ENCODE results near the gene FANCC.
"Not testable (repeated sequence)": the region's sequence is repeated elsewhere in the genome, so short reads cannot be mapped to it uniquely, and the experiment has no call there.

Gene FANCC

DNA sequence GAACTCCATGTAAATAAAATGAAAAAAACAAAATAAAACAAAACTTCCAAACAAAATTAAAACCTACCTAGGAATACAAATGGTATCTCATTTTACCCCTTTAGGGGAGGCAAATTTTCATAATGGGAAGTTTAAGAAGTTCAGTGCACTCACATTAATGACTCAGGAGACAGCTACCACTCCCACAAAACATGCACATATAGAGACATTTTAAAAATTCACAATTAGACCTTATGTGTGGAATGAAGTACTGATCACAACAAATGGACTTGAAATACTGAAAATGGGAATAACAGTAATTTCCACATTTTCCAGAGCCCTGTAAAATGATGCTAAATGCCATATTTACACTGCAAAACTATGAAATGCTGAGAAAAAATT is 91.8 kb downstream of the FANCC start:
- no peak for DNase-seq

DNA sequence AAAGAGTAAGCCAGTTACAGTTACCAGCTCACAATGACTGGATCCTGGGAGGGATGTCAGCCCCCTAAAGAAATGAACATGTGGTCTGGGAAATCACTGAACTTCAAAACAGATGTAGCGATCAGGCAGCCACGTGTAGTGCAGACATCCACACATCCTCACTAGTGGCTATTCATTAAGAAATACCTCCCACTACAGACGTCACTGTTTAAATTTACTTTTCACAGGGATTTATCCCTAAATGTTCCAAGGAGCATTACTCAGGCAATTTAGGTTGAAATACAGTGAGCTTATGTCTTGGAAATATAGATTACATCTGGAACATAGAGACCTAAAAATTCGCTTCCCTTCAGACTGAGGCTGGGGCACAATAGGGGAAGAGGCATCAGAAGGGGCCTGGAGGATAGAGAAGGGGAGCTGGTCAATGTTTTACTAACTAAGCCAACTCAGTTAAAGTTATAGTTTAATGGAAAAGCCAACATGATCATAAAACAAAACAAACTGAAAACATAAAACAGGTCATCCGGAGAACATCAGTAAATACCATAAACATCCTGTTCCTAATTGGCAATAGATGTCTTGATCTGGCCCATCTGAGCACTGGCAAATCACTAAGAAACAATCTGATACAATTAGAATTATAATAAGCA is 92.3 kb downstream of the FANCC start:
- DNase-seq = no peak

DNA sequence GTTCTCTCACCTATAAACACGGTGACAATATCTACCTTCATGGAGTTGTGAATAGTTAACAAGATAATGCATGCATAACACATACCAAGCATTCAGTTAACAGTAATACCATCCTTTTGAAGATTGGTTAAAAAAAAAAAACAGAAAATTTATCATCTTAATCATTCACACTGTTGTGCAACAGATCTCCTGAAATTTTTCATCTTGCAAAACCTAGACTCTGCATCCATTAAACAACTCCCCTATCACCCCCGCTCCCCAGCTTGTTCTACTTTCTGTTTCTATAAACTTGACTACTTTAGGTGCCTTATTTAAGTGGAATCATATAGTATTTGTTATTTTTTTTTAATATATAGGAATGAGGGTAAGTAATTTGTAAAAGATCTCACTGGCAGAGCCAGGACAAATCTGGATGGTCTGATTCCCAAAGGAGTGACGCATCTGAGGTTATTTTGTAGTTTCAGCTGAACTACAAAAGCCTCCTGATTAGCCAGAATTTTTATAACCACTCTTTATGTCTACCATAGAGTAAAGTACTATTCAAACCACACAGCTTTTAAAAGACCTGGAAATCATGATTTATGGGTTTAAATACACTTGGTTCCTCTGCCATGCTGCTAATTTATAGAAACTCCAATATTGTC is 93.0 kb downstream of the FANCC start:
- DNase-seq = no peak

DNA sequence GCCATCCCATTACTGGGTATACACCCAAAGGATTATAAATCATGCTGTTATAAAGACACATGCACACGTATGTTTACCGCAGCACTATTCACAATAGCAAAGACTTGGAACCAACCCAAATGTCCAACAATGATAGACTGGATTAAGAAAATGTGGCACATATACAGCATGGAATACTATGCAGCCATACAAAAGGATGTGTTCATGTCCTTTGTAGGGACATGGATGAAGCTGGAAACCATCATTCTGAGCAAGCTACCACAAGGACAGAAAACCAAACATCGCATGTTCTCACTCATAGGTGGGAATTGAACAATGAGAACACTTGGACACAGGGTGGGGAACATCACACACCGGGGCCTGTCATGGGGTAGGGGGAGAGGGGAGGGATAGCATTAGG is 97.2 kb downstream of the FANCC start:
- DNase-seq = not testable (repeated sequence)

DNA sequence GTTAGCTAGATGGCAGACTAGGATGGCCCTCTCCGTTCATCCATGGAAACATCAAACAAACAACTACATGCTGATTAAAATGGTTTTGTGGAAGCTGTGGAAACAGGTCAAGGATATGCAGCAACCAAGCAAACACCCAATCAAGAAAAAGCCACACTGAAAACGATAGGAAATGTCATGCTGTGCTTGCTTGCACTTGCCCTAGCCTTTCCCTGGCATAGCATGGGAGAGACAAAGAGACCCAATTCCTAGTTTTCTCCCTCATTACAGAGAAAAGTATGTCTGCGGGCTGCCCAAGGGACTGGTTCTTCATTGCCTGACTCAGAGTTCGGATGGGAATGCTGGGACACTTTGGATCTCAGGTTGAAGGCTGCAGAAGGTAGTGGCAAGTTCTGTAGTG is 98.7 kb downstream of the FANCC start:
- no peak for DNase-seq

DNA sequence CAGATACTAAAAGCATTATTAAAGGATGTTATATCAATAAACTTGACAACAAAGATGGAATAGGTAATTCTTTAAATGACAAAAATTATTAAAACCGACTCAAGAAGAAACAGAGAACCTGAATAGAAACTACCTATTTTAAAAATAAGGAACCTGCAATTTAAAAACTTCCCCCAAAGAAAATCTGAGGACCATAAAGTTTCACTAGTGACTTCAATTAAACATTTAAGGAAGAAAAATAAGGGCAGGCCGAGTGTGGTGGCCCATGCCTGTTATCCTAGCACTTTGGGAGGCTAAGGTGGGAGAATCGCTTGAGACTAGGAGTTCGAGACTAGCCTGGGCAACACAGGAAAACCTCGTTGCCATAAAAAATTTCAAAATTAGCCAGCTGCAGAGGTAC is 99.6 kb downstream of the FANCC start:
- no peak for DNase-seq

DNA sequence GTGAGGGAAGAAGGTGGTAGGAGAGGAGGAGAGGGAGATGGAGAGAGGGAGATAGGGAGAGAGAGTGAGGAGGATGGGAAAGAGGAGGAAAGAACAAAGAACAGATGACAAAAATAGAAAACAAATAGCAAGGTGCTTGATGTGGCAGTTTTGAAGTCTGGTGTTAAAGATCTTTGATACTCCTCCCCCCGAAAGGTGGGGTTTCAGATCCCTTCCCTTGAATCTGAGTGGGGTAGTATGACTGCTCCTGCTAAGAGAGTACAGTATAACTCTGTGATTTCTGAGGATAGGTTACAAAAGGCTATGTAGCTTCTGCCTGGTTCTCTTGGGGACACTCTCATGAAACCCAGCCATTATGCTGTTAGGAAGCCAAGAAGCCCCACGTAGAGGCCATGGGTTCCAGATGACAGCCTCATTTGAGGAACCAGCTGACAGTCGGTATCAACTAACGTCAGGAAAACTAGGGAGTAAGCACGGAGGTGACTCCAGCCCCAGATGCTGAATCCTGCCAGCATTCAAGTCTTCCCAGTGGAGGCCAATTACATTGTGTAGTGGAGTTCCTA is 102.1 kb downstream of the FANCC start:
- DNase-seq = no peak

DNA sequence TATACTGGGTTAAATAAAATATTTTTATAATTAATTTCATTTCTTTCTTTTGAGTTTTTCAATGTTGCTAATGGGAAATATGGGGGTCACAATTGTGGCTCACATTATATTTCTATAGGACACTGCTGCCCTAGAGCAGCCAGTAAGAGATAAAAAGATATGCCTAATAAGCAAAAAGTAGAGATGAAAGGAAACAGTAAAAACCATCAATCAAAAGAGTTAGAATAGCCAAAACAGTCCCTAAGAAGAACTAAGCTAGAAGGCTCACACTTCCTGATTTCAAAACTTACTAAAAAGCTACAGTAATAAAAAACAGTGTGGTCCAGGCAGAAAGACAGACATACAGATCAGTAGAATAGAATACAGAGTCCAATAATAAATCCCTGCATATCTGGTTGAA is 104.4 kb downstream of the FANCC start:
- DNase-seq = no peak

DNA sequence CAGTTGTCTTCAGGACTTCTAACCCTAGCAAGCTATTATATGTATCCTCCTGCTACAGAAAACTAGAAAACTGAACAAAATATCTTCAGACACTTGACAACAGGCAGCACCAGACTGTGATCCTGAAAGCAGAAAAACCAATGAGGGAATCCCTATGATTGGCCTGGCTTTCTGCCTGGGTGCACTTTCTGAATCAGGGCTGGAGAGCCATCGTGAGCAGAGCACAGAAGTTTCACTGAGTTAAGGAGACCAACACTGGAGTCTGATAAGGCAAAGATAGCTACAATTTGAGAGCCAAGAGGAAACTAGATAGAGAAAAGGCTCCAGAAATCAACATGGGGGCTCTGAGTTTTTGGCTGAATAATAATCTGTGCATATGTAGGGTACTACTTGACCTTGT is 106.5 kb downstream of the FANCC start:
- no peak for DNase-seq

DNA sequence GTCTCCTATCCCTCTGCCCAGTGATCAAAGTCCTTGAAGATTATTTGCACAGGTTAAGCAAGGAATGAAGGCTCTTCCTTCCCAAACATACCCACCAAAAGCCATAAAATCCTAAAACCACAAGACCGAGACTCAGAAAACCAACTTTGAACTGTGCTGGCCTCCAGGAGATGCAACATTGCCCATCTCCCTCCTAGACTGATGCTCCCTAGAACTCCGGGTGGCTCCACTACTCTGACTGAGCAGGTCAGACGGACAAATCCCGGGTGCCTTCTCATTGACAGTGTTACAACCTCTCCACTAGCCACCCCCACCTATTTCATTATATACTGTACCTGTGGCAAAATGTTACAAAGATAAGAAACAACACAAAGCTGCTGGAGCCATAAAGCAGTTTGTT is 110.1 kb downstream of the FANCC start:
- DNase-seq = no peak

DNA sequence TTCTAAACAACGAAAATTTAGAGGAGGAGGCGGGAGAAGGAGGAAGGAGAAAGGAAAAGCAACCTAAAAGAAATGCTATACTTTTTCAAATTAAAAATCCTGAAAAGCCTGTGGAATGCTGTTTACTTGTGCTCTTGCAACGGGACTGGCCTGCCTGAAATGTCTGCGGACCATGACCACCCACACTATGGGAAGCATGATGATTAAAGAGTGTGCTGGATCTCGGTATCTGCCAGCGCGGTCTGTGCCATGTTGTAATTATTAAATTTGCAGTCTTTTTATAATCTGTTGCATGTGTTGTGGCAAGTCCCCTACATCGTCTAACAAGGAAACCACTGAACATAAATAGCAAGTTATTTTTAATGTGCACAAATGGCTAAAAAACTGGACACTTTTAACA is 111.4 kb downstream of the FANCC start:
- DNase-seq = no peak

DNA sequence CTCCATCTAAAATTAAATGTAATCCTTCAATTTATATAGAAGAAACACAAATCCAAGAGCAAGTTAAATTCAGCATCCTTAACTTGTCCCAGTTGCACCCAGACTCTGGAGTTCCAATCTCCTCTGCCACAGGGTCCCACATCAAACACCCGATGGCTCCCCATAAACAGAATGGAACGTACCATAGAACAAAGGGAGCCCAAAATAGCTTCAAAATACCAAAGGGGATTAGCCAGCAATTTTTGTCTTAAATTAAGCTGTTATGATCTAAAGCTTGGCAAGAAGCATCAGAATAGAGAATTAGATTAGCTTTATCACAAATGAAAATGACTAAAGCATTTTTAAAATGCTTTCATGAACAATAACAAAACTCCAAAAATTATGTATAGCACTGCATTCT is 112.8 kb downstream of the FANCC start:
- no peak for DNase-seq

DNA sequence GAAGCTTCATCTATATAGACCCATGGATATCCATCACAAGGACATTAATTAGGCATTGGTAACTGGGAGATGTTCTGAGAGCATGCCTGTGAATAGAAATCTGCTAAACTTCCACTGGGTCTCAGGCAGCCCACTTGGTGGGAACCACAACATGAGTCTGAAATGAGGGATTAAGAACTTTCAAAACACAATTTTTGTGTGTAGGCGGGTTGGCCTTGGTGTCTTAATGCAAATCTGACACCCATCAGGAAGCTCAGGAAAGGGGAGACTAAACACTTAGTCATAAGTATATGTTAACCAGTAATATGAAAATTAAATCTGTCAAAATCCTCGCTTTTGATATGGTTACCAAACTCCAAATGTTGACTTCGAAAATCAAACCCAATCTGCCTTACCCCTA is 113.2 kb downstream of the FANCC start:
- DNase-seq = no peak

DNA sequence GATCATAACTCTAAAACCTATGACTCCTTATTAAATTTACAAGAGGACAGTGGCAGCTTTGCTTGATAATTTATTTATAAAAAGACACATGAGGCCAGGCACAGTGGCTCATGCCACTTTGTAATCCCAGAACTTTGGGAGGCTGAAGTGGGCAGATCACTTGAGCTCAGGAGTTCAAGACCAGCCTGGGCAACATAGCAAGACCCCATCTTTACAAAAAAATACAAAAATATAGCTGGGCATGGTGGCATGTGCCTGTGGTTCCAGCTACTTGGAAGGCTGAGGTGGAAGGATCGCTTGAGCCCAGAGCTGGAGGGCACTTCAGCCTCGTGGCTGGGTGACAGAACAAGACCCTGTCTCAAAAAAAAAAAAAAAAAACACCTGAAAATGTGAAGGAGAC is 114.5 kb downstream of the FANCC start:
- DNase-seq = not testable (repeated sequence)

DNA sequence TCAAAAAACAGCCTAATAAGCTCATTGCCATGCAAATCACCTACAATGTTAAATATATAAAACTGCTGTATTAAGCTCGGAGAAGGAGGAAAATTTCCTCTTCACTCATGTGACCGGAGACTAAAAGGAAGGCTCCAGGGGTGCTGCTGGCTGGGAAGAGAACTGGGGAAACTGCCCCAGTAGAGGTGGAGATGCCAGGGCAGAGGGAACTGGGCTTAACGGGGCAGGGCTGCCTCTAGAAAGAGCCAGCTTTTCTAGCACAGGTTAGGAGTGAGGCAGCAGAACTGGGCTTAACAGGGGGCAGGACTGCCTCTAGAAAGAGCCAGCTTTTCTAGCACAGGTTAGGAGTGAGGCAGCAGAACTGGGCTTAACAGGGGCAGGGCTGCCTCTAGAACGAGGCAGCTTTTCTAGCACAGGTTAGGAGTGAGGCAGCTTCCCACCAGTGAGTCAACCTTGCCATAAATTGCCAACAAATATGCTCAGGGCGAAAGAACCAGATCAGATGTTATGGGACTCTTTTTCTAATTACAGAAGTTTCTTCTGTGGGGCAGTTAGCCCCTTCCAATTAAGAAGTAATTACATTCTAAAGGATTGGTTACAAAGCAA is 115.3 kb downstream of the FANCC start:
- DNase-seq = no peak

DNA sequence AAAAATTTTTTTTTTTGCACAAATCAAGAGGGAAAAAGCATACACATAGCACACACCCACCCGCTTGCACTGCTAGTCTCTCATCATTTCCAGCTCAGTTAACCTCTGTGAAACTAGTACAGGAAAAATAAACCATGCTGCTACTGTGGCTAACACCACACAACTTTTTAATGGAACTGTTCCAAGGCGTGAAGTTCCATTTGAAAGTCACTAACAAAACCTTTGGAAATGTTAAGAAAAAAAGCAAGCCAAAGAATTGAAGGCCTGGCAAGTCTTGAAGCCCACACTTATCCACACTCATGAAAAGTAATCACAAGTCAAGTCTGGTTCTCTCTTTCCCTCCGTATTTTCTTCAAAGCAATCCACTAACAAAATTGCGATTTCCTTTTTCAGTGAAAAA is 116.3 kb downstream of the FANCC start:
- no peak for DNase-seq

DNA sequence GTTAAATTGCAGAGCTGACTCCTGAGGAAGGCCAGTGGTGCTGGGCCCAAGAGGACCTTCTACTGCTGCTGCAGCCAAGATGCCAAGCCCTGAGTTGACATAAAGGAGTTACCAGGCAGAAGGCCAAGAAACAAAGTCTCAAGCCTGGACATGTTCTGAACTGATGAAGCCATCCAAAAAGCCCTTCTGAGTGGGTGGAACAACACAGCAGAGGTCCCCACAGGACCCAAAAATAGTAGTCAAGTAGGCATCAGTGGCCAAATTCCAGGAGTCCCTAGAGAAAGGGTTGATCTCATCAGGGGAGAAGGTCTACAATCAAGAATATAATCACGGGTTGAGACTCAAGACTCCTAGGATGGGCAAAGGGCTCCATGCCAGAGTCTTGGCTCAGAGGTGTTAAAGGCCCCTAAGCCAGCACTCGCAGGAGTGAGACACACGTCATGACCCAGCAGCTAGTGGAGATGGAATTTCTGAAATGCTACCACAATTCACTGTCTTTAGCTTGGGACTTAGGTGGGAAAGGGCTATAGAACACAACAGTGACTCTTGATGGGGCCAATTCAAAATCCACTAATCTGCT is 119.7 kb downstream of the FANCC start:
- DNase-seq = no peak

DNA sequence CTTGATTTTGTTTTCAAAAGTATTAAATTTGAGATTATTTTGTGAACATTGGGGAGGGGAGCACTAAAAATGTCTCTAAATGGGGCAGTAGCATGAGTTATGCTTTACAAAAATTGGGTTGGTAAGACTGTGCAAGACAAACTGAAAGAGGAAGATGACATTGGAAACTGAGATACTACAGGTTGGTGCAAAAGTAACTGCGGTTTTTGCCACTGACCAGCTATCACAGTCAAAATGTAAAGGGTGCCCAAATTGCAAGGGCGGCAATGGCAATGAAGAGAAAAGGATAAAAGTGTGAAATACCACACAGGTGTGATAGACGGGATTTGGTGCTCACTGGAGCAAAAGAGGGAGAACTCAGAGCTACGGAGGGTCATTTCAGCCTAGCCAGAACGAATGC is 124.0 kb downstream of the FANCC start:
- no peak for DNase-seq

DNA sequence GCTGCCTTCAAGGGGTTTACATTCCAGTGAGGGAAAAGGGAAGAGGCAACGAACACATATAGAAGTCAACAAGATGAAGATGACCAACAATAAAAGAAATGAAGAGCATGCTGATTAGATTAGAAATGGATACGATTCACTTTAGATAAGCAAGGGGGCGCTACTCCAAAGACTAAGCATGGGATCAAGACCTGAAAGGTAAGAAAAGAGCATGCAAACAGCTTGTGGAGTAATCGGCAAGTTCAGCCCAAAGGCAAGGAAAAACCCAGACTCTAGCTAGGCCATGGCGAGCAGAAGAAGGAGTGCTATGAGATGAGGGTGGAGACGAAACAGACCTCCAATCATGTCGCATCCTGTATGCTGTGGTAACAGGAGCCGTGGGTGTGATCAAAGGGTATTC is 124.4 kb downstream of the FANCC start:
- DNase-seq = no peak

DNA sequence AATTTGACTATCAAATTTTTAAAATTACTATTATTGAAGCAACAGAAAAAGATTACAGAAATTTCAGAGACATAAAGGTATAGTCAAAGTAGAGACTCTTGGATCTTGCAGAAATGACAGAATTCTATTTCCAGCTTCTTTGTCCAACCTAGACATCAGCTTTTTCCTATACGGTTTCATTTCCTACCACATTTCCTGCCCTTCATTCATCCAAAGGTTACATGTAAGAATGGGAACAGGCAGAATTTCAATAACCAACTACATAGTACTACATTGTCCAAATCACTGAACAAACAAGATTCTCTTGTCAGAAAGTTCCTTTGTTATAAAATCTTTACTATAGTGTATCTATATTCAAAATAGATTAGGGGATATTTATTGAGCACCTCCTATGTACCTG is 124.9 kb downstream of the FANCC start:
- DNase-seq = no peak

DNA sequence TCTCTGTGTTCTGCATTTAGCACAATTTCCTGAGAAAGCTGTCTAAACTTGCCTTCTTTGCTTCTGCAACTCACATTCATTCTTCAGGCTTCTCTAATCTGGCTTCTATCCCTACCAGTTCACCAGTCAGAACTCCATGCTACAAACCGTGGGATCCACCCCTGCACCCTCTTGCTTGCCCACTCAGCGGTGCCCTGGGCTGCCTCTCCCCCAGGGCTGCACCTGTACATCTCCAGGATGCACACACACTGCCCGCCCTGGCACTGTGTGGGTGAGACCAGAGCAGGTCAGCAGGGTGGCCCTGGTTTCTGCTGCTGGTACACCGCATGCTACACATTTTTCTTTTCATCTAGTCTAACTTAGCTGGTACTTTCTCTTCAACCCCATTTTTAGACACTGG is 127.1 kb downstream of the FANCC start:
- DNase-seq = no peak

DNA sequence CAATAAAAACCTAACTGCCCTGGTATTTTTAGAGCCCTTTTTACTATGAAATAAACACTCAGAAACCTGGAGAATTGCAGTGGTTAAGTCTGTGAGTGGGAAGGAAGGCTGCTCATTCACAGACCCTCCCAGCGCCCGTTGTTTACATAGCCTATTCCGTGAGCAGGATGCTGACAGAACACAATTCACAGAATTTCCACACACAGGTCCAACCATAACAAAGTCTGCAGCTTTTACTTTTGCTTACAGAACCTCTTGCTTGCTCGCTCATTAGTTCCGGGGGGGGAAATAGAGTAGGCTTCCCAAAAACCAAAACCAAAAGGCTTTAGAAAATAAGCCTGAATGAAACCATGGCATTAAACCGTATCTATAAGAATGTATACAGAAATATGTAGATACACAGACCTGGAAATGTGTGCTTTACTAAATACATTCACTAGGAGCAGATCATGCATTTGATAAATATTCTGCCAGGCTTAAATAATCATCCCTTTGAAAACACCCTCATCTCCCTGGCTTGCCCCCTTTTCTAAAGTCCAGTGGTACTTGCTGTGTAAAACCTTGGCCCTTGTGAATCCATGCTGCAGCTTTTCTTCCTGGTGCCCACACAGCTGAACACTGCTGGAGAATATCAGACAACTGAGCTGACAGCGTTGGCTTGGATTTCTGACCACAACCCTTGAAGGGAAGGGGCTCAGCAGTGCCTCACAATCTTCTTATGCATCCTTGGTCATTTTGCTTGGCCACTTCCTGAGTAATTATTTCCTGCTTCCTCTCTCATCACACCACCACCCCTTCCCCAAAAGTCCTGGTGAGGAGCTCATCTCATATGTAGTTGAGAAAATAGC is 128.0 kb downstream of the FANCC start:
- DNase-seq = no peak

DNA sequence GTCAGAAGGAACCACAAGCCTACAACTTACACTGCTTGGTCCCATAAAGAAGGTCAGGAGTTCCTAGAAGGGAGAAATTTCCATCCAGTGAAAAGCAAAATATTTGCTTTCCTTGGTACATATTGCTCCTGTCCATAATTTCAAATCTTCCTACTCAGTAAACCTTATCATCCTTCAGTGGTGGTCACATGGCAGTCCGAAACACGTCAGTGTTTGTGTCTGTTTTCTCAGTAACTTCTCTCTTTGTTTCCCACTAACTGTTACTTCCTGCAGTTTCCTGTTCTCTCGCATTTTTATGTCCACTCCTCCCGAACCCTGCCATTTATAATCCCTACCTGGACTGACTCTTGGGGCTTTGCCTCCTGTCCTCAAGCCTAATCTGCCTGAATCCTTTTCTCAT is 129.1 kb downstream of the FANCC start:
- DNase-seq = no peak
